Colon (tissue), 2 donors: ENCODE results near the gene CDH26.

Experiments used
- FAIRE-seq: peaks from 2 replicates; lab custom pipeline; 2012; peaks lifted over from hg19 to GRCh38; lab: Jason Lieb, UNC
- donor health status: control.
- donor health status: control.

Gene CDH26

DNA sequence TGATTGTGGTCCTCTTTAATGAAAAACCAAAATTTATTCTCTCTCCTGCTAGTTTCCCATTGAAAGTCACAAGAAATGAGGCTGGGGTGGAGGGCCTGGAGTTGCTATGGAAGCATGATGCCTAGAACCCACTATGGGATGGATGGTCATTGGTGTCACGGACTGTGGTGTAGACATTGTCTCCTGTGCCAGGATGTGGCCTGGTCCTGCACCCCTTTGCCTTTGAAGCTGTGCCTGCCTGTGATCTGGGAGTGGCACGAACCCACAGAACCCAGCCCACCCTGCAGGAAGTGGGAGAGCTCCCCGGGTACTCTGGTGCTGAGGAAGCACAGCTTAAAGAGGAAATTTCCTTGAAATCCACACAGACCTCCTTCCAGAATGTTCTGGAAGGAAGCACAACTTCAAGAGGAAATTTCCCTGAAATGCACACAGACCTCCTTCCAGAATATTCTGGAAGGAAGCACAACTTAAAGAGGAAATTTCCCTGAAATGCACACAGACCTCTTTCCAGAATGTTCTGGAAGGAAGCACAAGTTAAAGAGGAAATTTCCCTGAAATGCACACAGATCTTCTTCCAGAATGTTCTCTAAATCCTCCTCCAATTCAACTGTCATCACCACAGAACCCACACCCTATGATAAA, 105.6 kb downstream of the CDH26 start:
- FAIRE-seq: no peak
